ENCODE data around the gene CBX1. TPM values are rescaled to one million over a fixed set of nuclear protein-coding genes. Genes with fewer than 3 reads are reported as not detected.

Gene CBX1
- total and polyA plus RNA-seq, 2 donors from 2014 or later, result 37.8 to 40.2 TPM

DNA sequence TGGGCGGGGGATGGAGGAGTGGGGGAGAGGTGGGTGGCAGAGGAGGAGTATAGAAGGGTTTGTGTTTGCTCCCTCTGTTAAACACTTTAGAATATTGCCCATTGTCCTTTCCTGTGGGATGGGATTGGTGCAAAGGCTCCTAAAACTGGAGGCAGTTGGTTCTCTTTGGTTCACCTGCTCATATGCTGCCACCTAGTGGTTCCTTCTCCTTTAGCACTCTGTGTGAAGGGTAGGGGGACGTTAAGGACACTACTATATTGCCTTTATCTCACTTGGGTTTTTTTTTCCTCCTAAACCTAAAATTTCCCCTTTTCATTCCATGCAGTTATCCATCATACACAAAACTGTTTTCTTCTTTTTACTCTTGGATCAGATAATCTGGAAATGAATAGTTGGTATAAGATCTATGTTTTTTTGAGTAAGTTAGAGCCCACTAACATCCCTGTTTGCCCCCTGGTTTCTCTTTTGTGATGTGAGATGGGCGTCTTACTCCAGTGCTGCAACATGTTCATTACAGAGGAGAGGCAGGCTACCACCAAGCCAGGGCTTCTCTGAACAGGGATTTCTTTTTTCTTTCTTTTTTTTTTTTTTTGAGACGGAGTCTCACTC is 30.0 kb upstream of the CBX1 start:
- H3K4me3 ChIP-seq (ENCODE audit: low read length in 3 of 3), result no peak overlapping the region
- TF ChIP-seq, protein P1, sequence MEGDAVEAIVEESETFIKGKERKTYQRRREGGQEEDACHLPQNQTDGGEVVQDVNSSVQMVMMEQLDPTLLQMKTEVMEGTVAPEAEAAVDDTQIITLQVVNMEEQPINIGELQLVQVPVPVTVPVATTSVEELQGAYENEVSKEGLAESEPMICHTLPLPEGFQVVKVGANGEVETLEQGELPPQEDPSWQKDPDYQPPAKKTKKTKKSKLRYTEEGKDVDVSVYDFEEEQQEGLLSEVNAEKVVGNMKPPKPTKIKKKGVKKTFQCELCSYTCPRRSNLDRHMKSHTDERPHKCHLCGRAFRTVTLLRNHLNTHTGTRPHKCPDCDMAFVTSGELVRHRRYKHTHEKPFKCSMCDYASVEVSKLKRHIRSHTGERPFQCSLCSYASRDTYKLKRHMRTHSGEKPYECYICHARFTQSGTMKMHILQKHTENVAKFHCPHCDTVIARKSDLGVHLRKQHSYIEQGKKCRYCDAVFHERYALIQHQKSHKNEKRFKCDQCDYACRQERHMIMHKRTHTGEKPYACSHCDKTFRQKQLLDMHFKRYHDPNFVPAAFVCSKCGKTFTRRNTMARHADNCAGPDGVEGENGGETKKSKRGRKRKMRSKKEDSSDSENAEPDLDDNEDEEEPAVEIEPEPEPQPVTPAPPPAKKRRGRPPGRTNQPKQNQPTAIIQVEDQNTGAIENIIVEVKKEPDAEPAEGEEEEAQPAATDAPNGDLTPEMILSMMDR (IDR thresholded peaks at IDR 0.05; ENCODE audit: borderline replicate concordance, extremely low read depth, insufficient read depth), result peak; percentile 81
- no peak for FAIRE-seq
- no peaks in the 10 kb centered on the region for H3K36me3 ChIP-seq (ENCODE audit: control insufficient read depth in 2 of 3, insufficient read depth in 3 of 3, low read length in 3 of 3)
- no peak overlapping the region for H3K9ac ChIP-seq (ENCODE audit: low read length in 3 of 3)
- peak in 4 of 5 donors; percentile 71 to 92 (median 81) for DNase-seq
- H3K27me3 ChIP-seq (ENCODE audit: control insufficient read depth, insufficient read depth, low read length), result no peaks in the 10 kb centered on the region
- no peaks in the 10 kb centered on the region for H3K9me3 ChIP-seq (ENCODE audit: control insufficient read depth in 2 of 3, insufficient read depth in 1 of 3, low read length in 3 of 3)
- no peaks in the 10 kb centered on the region for H3K4me1 ChIP-seq (ENCODE audit: control insufficient read depth in 2 of 3, insufficient read depth in 2 of 3, low read depth in 1 of 3, low read length in 3 of 3)
- intact Hi-C loops (cut with DNase I), result loop anchor here (10.0 kb wide), 1 partner anchor 107 kb away; no protein-coding TSS in a partner anchor
- no peak overlapping the region for H3K27ac ChIP-seq (ENCODE audit: low read depth in 2 of 2, low read length in 2 of 2)

DNA sequence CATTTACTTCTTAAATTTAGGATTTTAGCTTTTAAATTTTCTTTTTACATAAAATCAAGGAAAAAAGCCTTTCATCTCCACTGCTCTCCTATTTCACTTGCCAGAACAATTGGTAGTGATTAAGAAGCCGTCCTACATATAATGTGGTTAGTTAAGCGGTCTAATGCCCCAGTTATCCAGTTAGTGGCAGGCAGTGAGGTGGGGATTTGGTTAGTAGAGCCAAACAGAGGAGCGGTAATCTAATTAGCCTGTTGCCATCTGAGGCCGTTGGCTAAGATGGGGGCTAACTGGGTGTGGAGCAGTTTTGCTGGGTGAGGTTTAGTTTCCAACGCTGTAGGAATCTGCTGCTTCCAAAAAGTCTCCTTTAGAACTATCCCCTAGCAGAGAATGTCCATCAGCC is 28.7 kb upstream of the CBX1 start:
- Histone ChIP-seq H3K36me3 (ENCODE audit: control insufficient read depth in 2 of 3, insufficient read depth in 3 of 3, low read length in 3 of 3) (peaks cover 0 to 2% (median 0%) of the 10 kb centered on the region in 3 donors), H3K9me3 (ENCODE audit: control insufficient read depth in 2 of 3, insufficient read depth in 1 of 3, low read length in 3 of 3) (no peaks in the 10 kb centered on the region), H3K27ac (ENCODE audit: low read depth in 2 of 2, low read length in 2 of 2) (no peak overlapping the region), H3K27me3 (ENCODE audit: control insufficient read depth, insufficient read depth, low read length) (no peaks in the 10 kb centered on the region), H3K4me1 (ENCODE audit: control insufficient read depth in 2 of 3, insufficient read depth in 2 of 3, low read depth in 1 of 3, low read length in 3 of 3) (no peaks in the 10 kb centered on the region), H3K9ac (ENCODE audit: low read length in 3 of 3) (no peak overlapping the region), H3K4me3 (ENCODE audit: low read length in 3 of 3) (no peak overlapping the region)
- TF ChIP-seq, protein P1 (IDR thresholded peaks at IDR 0.05; ENCODE audit: borderline replicate concordance, extremely low read depth, insufficient read depth), result no peak
- DNase-seq (no peak), FAIRE-seq (no peak)
- intact Hi-C loops (cut with DNase I), result loop anchor here (10.0 kb wide), 1 partner anchor 105 kb away; no protein-coding TSS in a partner anchor

DNA sequence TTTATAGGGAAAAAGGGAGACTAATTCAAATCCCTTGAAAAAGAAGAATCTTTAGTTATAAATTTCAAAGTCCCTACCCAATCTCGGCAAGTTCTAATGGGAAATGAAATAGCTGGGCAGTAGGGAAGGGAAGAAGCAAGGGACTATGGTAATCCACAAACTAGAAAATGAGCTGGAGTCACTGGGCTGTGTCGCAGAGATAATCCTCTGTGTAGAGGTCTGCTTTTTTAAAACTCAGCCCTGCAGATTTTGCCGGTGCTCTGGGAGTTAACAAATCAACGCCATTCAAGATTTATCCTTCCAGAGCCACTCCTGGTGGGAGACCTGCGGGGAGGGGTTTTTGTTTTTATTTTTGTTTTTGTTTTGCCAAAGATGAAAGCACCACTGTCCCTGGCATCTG is 27.1 kb upstream of the CBX1 start:
- H3K4me3 ChIP-seq (ENCODE audit: low read length in 3 of 3), result no peak overlapping the region
- no peak overlapping the region for H3K27ac ChIP-seq (ENCODE audit: low read depth in 2 of 2, low read length in 2 of 2)
- H3K36me3 ChIP-seq (ENCODE audit: control insufficient read depth in 2 of 3, insufficient read depth in 3 of 3, low read length in 3 of 3), result peaks cover 0 to 2% (median 0%) of the 10 kb centered on the region in 3 donors
- H3K4me1 ChIP-seq (ENCODE audit: control insufficient read depth in 2 of 3, insufficient read depth in 2 of 3, low read depth in 1 of 3, low read length in 3 of 3), result no peaks in the 10 kb centered on the region
- H3K9me3 ChIP-seq (ENCODE audit: control insufficient read depth in 2 of 3, insufficient read depth in 1 of 3, low read length in 3 of 3), result no peaks in the 10 kb centered on the region
- H3K9ac ChIP-seq (ENCODE audit: low read length in 3 of 3), result no peak overlapping the region
- intact Hi-C loops (cut with DNase I), result no loop called here
- DNase-seq (no peak), FAIRE-seq (no peak)
- TF ChIP-seq, protein P1 (IDR thresholded peaks at IDR 0.05; ENCODE audit: borderline replicate concordance, extremely low read depth, insufficient read depth), result no peak
- H3K27me3 ChIP-seq (ENCODE audit: control insufficient read depth, insufficient read depth, low read length), result no peaks in the 10 kb centered on the region
